ENCODE data around the gene TRPC4.
"Not testable (repeated sequence)": the region's sequence is repeated elsewhere in the genome, so short reads cannot be mapped to it uniquely, and the experiment has no call there.

The TRPC4 gene

GRCh38 chr13:37816276-37816675 lies 53.3 kb downstream of the TRPC4 start:
- DNase-seq (ENCODE audit: low read depth) = no peak

- DNase-seq (ENCODE audit: low read depth) = peak; percentile 44
Measured at GRCh38 chr13:37811441-37811840, 58.1 kb downstream of the TRPC4 start.

- DNase-seq (ENCODE audit: low read depth) = no peak
Measured at GRCh38 chr13:37806666-37807065, 62.9 kb downstream of the TRPC4 start.

- no peak for DNase-seq (ENCODE audit: low read depth)
Measured at GRCh38 chr13:37797631-37798030, 71.9 kb downstream of the TRPC4 start.

- DNase-seq (ENCODE audit: low read depth) = not testable (repeated sequence)
Measured at GRCh38 chr13:37796795-37797194, 72.8 kb downstream of the TRPC4 start.

- no peak for DNase-seq (ENCODE audit: low read depth)
Measured at GRCh38 chr13:37795326-37795725, 74.2 kb downstream of the TRPC4 start.

GRCh38 chr13:37791699-37792098 lies 77.9 kb downstream of the TRPC4 start:
- no peak for DNase-seq (ENCODE audit: low read depth)

GRCh38 chr13:37788346-37788745 lies 81.2 kb downstream of the TRPC4 start:
- DNase-seq (ENCODE audit: low read depth) = no peak

GRCh38 chr13:37777676-37778075 lies 91.9 kb downstream of the TRPC4 start:
- DNase-seq (ENCODE audit: low read depth) = no peak

- peak; percentile 19 for DNase-seq (ENCODE audit: low read depth)
Measured at GRCh38 chr13:37775871-37776270, 93.7 kb downstream of the TRPC4 start.

GRCh38 chr13:37772644-37773043 lies 96.9 kb downstream of the TRPC4 start:
- DNase-seq (ENCODE audit: low read depth) = no peak

GRCh38 chr13:37769545-37769944 lies 100.0 kb downstream of the TRPC4 start:
- DNase-seq (ENCODE audit: low read depth) = no peak

- DNase-seq (ENCODE audit: low read depth) = no peak
Measured at GRCh38 chr13:37769078-37769477, 100.5 kb downstream of the TRPC4 start.

GRCh38 chr13:37766502-37766901 lies 103.1 kb downstream of the TRPC4 start:
- DNase-seq (ENCODE audit: low read depth) = no peak

GRCh38 chr13:37755349-37755748 lies 114.2 kb downstream of the TRPC4 start:
- DNase-seq (ENCODE audit: low read depth) = no peak

- DNase-seq (ENCODE audit: low read depth) = no peak
Measured at GRCh38 chr13:37753776-37754175, 115.8 kb downstream of the TRPC4 start.

GRCh38 chr13:37752146-37752545 lies 117.4 kb downstream of the TRPC4 start:
- DNase-seq (ENCODE audit: low read depth) = no peak

- no peak for DNase-seq (ENCODE audit: low read depth)
Measured at GRCh38 chr13:37751025-37751424, 118.5 kb downstream of the TRPC4 start.

- DNase-seq (ENCODE audit: low read depth) = no peak
Measured at GRCh38 chr13:37748913-37749312, 120.7 kb downstream of the TRPC4 start.

- peak; percentile 74 for DNase-seq (ENCODE audit: low read depth)
Measured at GRCh38 chr13:37747071-37747612, 122.4 kb downstream of the TRPC4 start.

- DNase-seq (ENCODE audit: low read depth) = no peak
Measured at GRCh38 chr13:37741536-37741935, 128.0 kb downstream of the TRPC4 start.

- DNase-seq (ENCODE audit: low read depth) = no peak
Measured at GRCh38 chr13:37736045-37736444, 133.5 kb downstream of the TRPC4 start.

GRCh38 chr13:37735293-37735692 lies 134.3 kb downstream of the TRPC4 start:
- no peak for DNase-seq (ENCODE audit: low read depth)

- no peak for DNase-seq (ENCODE audit: low read depth)
Measured at GRCh38 chr13:37729876-37730275, 139.7 kb downstream of the TRPC4 start.

Data from non-pigmented ciliary epithelial cell (primary cell).